GM19239 (cell line): ENCODE measurements around the gene DPP6.
A peak's percentile ranks its signal among the peaks of the same experiment; 100 is the strongest.

Experiments used
- DNase-seq: peaks from one replicate; pipeline ENCODE4 v3.0.0; 2011; ENCODE audit warnings: low spot score; ENCODE audit not compliant: insufficient read length
- FAIRE-seq: peaks from 2 replicates; lab custom pipeline; 2011; peaks lifted over from hg19 to GRCh38; lab: Jason Lieb, UNC

The DPP6 gene

GRCh38 chr7:154726368-154726767 lies 674.2 kb downstream of the DPP6 start:
- FAIRE-seq, result no peak
- DNase-seq, result no peak

- FAIRE-seq, result no peak
- no peak for DNase-seq
These were observed 676.9 kb downstream of the DPP6 start for GRCh38 chr7:154729056-154729455.

- DNase-seq (no peak), FAIRE-seq (no peak)
These were observed 683.6 kb downstream of the DPP6 start for GRCh38 chr7:154735766-154736165.

GRCh38 chr7:154736389-154736788 lies 684.2 kb downstream of the DPP6 start:
- DNase-seq (no peak), FAIRE-seq (no peak)

- FAIRE-seq, result no peak
- DNase-seq, result no peak
These were observed 686.0 kb downstream of the DPP6 start for GRCh38 chr7:154738216-154738615.

- FAIRE-seq, result no peak
These were observed 688.9 kb downstream of the DPP6 start for GRCh38 chr7:154741131-154741530.

GRCh38 chr7:154743206-154743605 lies 691.0 kb downstream of the DPP6 start:
- FAIRE-seq, result no peak
- DNase-seq, result no peak

More at GRCh38 chr7:154741131-154741530, 688.9 kb downstream of the DPP6 start:
- no peak for DNase-seq

- DNase-seq, result peak; percentile 69
- peak; percentile 65 for FAIRE-seq
These were observed 692.2 kb downstream of the DPP6 start for GRCh38 chr7:154744256-154744860.

- FAIRE-seq, result no peak
- no peak for DNase-seq
These were observed 692.7 kb downstream of the DPP6 start for GRCh38 chr7:154744861-154745258.

GRCh38 chr7:154746571-154747360 lies 694.6 kb downstream of the DPP6 start:
- FAIRE-seq (no peak), DNase-seq (no peak)

GRCh38 chr7:154748089-154748786 lies 696.0 kb downstream of the DPP6 start:
- FAIRE-seq, result no peak

GRCh38 chr7:154750353-154750801 lies 698.2 kb downstream of the DPP6 start:
- no peak for FAIRE-seq
- no peak for DNase-seq

More at GRCh38 chr7:154748089-154748786, 696.0 kb downstream of the DPP6 start:
- DNase-seq, result no peak

- DNase-seq, result no peak
These were observed 701.0 kb downstream of the DPP6 start for GRCh38 chr7:154753226-154753625.

GRCh38 chr7:154757756-154758155 lies 705.6 kb downstream of the DPP6 start:
- DNase-seq (no peak), FAIRE-seq (no peak)

More at GRCh38 chr7:154753226-154753625, 701.0 kb downstream of the DPP6 start:
- no peak for FAIRE-seq

- FAIRE-seq (no peak), DNase-seq (no peak)
These were observed 707.8 kb downstream of the DPP6 start for GRCh38 chr7:154759989-154760388.

- DNase-seq, result no peak
- FAIRE-seq, result no peak
These were observed 712.9 kb downstream of the DPP6 start for GRCh38 chr7:154765118-154765517.

- DNase-seq (no peak), FAIRE-seq (no peak)
These were observed 714.9 kb downstream of the DPP6 start for GRCh38 chr7:154767142-154767541.

- FAIRE-seq (no peak), DNase-seq (no peak)
These were observed 715.7 kb downstream of the DPP6 start for GRCh38 chr7:154767821-154768415.

- no peak for DNase-seq
- no peak for FAIRE-seq
These were observed 716.8 kb downstream of the DPP6 start for GRCh38 chr7:154769001-154769400.

- DNase-seq (no peak), FAIRE-seq (no peak)
These were observed 717.3 kb downstream of the DPP6 start for GRCh38 chr7:154769527-154769926.

GRCh38 chr7:154770361-154770760 lies 718.2 kb downstream of the DPP6 start:
- DNase-seq, result no peak
- no peak for FAIRE-seq
